WI38 (cell line): ENCODE data around the gene ACYP2.
"Not testable (repeated sequence)": the region's sequence is repeated elsewhere in the genome, so short reads cannot be mapped to it uniquely, and the experiment has no call there.

Experiments used
- H3K4me3 ChIP-seq: 2 replicates; pipeline ENCODE4 v1.5.1; 2011; ENCODE audit warnings: low read depth, mild to moderate bottlenecking, control low read depth, low read length
- CTCF ChIP-seq: IDR thresholded peaks from 2 replicates; pipeline ENCODE4 v1.5.1; 2012; ENCODE audit warnings: low read depth, mild to moderate bottlenecking, control low read depth, low read length

Gene ACYP2

GRCh38 chr2:54086157-54086556, 29.3 kb upstream of the ACYP2 start:
- TF ChIP-seq CTCF: no peak
- no peak overlapping the region for H3K4me3 ChIP-seq

GRCh38 chr2:54088191-54088634, 27.2 kb upstream of the ACYP2 start:
- no peak overlapping the region for H3K4me3 ChIP-seq
- TF ChIP-seq CTCF: no peak

GRCh38 chr2:54088719-54089118, 26.7 kb upstream of the ACYP2 start:
- H3K4me3 ChIP-seq: no peak overlapping the region
- TF ChIP-seq CTCF: no peak

GRCh38 chr2:54090521-54091117, 24.8 kb upstream of the ACYP2 start:
- TF ChIP-seq CTCF: no peak
- no peak overlapping the region for H3K4me3 ChIP-seq

GRCh38 chr2:54092940-54093339, 22.5 kb upstream of the ACYP2 start:
- no peak overlapping the region for H3K4me3 ChIP-seq
- TF ChIP-seq CTCF: no peak

GRCh38 chr2:54095406-54095805, 20.0 kb upstream of the ACYP2 start:
- H3K4me3 ChIP-seq: not testable (repeated sequence)

- not testable (repeated sequence) for H3K4me3 ChIP-seq
Observed at GRCh38 chr2:54096141-54096540, 19.3 kb upstream of the ACYP2 start.

- TF ChIP-seq CTCF: no peak
- no peak overlapping the region for H3K4me3 ChIP-seq
Observed at GRCh38 chr2:54097124-54097523, 18.3 kb upstream of the ACYP2 start.
